Measurements from ENCODE around the gene PDCD4. TPM values are rescaled to one million over a fixed set of nuclear protein-coding genes. Genes with fewer than 3 reads are reported as not detected.

Gene PDCD4
- total and polyA plus RNA-seq, 10 of the 15 experiments (the other 5 are each of a cell fraction or from before 2014, with no cell fraction given) = 101 to 372 (median 171) TPM

- Histone ChIP-seq H4K20me1 (ENCODE audit: control insufficient read depth, insufficient read depth) (no peaks in the 10 kb centered on the region), H3K9ac (ENCODE audit: control insufficient read depth, insufficient read depth, low read length) (peak overlapping the region; percentile 94), H3K36me3 (ENCODE audit: control insufficient read depth in 2 of 2, insufficient read depth in 2 of 2, low read length in 1 of 2) (no peaks in the 10 kb centered on the region), H3K4me2 (ENCODE audit: control insufficient read depth, insufficient read depth) (peak overlapping the region; percentile 100), H3K4me1 (ENCODE audit: control insufficient read depth, insufficient read depth, low read length) (peaks cover 54% of the 10 kb centered on the region), H3K4me3 (peak overlapping the region; percentile 65), H3K27ac (ENCODE audit: control insufficient read depth, insufficient read depth) (peak overlapping the region; percentile 99), H3K27me3 (replicated peaks in 1 of 2; ENCODE audit: control insufficient read depth in 2 of 2, insufficient read depth in 2 of 2, low read length in 1 of 2) (no peaks in the 10 kb centered on the region), H3K79me2 (ENCODE audit: control insufficient read depth, insufficient read depth, low read length) (peaks cover 65% of the 10 kb centered on the region), H3K9me3 (replicated peaks; ENCODE audit: control insufficient read depth, insufficient read depth, low read length) (no peaks in the 10 kb centered on the region), H2AFZ (ENCODE audit: control insufficient read depth, low read depth, low read length) (no peak overlapping the region)
- 43% methylated on average over 13 of the region's 13 CpGs for WGBS (ENCODE audit: insufficient coverage, insufficient replicate concordance, low lambda C conversion rate, missing lambda C conversion rate)
- POLR2A ChIA-PET = interaction anchor here (0.8 to 1.9 kb wide), 11 partner anchors 8 to 68 kb away, joined by 3 to 24 read pairs (median 7); no protein-coding TSS in a partner anchor
- in situ Hi-C loops (cut with MboI) = no loop called here
- SMC1A ChIA-PET (ENCODE audit: uncharacterized antibody, unreplicated experiment) = interaction anchor here (0.8 to 3.2 kb wide), 12 partner anchors 11 to 97 kb away, joined by 3 to 29 read pairs (median 6); partner anchors contain the start of gene BBIP1
- FAIRE-seq (no peak), ATAC-seq (no peak), DNase-seq (ENCODE audit: low read depth, low spot score) (no peak)
- RAD21 ChIA-PET (ENCODE audit: unreplicated experiment) = interaction anchor here (0.9 to 3.2 kb wide), 13 partner anchors 8 to 97 kb away, joined by 3 to 40 read pairs (median 6); partner anchors contain the start of genes BBIP1 and SHOC2
- intact Hi-C loops (cut with micrococcal nuclease; ENCODE audit: unreplicated experiment) = loop anchor here (1.0 to 10.0 kb wide), 4 partner anchors 28 to 366 kb away; no protein-coding TSS in a partner anchor
- TF ChIP-seq CHD4 (IDR thresholded peaks at IDR 0.05) = no peak
- TF ChIP-seq, protein P1, sequence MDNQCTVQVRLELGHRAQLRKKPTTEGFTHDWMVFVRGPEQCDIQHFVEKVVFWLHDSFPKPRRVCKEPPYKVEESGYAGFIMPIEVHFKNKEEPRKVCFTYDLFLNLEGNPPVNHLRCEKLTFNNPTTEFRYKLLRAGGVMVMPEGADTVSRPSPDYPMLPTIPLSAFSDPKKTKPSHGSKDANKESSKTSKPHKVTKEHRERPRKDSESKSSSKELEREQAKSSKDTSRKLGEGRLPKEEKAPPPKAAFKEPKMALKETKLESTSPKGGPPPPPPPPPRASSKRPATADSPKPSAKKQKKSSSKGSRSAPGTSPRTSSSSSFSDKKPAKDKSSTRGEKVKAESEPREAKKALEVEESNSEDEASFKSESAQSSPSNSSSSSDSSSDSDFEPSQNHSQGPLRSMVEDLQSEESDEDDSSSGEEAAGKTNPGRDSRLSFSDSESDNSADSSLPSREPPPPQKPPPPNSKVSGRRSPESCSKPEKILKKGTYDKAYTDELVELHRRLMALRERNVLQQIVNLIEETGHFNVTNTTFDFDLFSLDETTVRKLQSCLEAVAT (IDR thresholded peaks at IDR 0.05) = peak; percentile 67
- TF ChIP-seq BACH1 (IDR thresholded peaks at IDR 0.05; ENCODE audit: borderline replicate concordance) = no peak
- TF ChIP-seq IRF4 (IDR thresholded peaks at IDR 0.05; ENCODE audit: low read depth, low read length) = no peak
- no peak for TF ChIP-seq KLF5 (IDR thresholded peaks at IDR 0.05; ENCODE audit: partially characterized antibody)
- TF ChIP-seq CUX1 (IDR thresholded peaks at IDR 0.05; ENCODE audit: insufficient replicate concordance, low read depth, low read length) = no peak
- TF ChIP-seq ATF3 (IDR thresholded peaks at IDR 0.05; ENCODE audit: borderline replicate concordance, extremely low read depth, low read depth, low read length) = no peak
- no peak for TF ChIP-seq FOXK2 (IDR thresholded peaks at IDR 0.05)
- TF ChIP-seq RUNX3 (IDR thresholded peaks at IDR 0.05; ENCODE audit: low read length) = peak; percentile 23; the same call in 1 of the 2 replicates
- no peak for TF ChIP-seq SP1 (IDR thresholded peaks at IDR 0.05; ENCODE audit: low read depth, low read length)
- TF ChIP-seq TBL1XR1 (IDR thresholded peaks at IDR 0.05; ENCODE audit: low read depth, low read length) = no peak
- TF ChIP-seq ZNF622 (IDR thresholded peaks at IDR 0.05) = no peak
- CTCF ChIA-PET = interaction anchor here (1.0 to 1.1 kb wide), 2 partner anchors 10 to 28 kb away, joined by 3 to 5 read pairs; no protein-coding TSS in a partner anchor
- BruUV-seq (replicated peaks) = no TSS peak
These were observed 868 bp upstream of the PDCD4 start for GRCh38 chr10:110870823-110871297.

All from GM12878 (cell line).